Stimulated activated CD4-positive, alpha-beta T cell treated with anti-CD3 and anti-CD28 coated beads, Interleukin-15, amount 100 ng/mL, for 48 hours (primary cell): Measurements from ENCODE around the gene NCOA3.
"Not testable (repeated sequence)": the region's sequence is repeated elsewhere in the genome, so short reads cannot be mapped to it uniquely, and the experiment has no call there.

Source experiments
- DNase-seq, 2 donors: peaks; one replicate each; pipeline ENCODE4 v3.0.0-alpha.2; 2020; ENCODE audit warnings: low read depth in 2 of 2

NCOA3 gene

GRCh38 chr20:47500554-47500953 lies 1.1 kb upstream of the NCOA3 start:
- DNase-seq, result no peak

- no peak for DNase-seq
These were observed 588 bp upstream of the NCOA3 start for GRCh38 chr20:47501116-47501481.

- DNase-seq, result no peak
These were observed 868 bp downstream of the NCOA3 start for GRCh38 chr20:47502271-47503239.

GRCh38 chr20:47503685-47504084 lies 2.0 kb downstream of the NCOA3 start:
- no peak for DNase-seq

- no peak for DNase-seq
These were observed 4.6 kb downstream of the NCOA3 start for GRCh38 chr20:47506335-47506734.

GRCh38 chr20:47506850-47507249 lies 5.2 kb downstream of the NCOA3 start:
- DNase-seq, result no peak

- not testable (repeated sequence) for DNase-seq
These were observed 5.7 kb downstream of the NCOA3 start for GRCh38 chr20:47507275-47507981.

- DNase-seq, result no peak
These were observed 6.6 kb downstream of the NCOA3 start for GRCh38 chr20:47508278-47508677.

- no peak for DNase-seq
These were observed 7.5 kb downstream of the NCOA3 start for GRCh38 chr20:47509104-47509661.

GRCh38 chr20:47509685-47510084 lies 8.0 kb downstream of the NCOA3 start:
- DNase-seq, result no peak

GRCh38 chr20:47515843-47516242 lies 14.2 kb downstream of the NCOA3 start:
- DNase-seq, result no peak

- DNase-seq, result no peak
These were observed 19.5 kb downstream of the NCOA3 start for GRCh38 chr20:47521059-47521808.

- no peak for DNase-seq
These were observed 22.5 kb downstream of the NCOA3 start for GRCh38 chr20:47524015-47524784.

GRCh38 chr20:47527004-47527800 lies 25.5 kb downstream of the NCOA3 start:
- DNase-seq, result no peak

GRCh38 chr20:47529840-47530239 lies 28.2 kb downstream of the NCOA3 start:
- no peak for DNase-seq

- no peak for DNase-seq
These were observed 29.8 kb downstream of the NCOA3 start for GRCh38 chr20:47531458-47531857.

- DNase-seq, result no peak
These were observed 30.3 kb downstream of the NCOA3 start for GRCh38 chr20:47532002-47532401.

GRCh38 chr20:47533518-47534062 lies 31.9 kb downstream of the NCOA3 start:
- no peak for DNase-seq

- DNase-seq, result no peak
These were observed 32.7 kb downstream of the NCOA3 start for GRCh38 chr20:47534405-47534804.

- DNase-seq, result no peak
These were observed 33.4 kb downstream of the NCOA3 start for GRCh38 chr20:47535088-47535487.
